Hepatocyte (in vitro differentiated cells): ENCODE data around the gene DAND5. TPM values are rescaled to one million over a fixed set of nuclear protein-coding genes. Genes with fewer than 3 reads are reported as not detected.

ENCODE experiments used
- DNase-seq: peaks from one replicate; pipeline ENCODE4 v3.0.0-alpha.2; 2016; ENCODE audit warnings: low spot score
- H2AFZ ChIP-seq: fragments of 200-600 bp; sonication (generic); 2 replicates; pipeline ENCODE4 v1.6.0; 2016; ENCODE audit warnings: antibody characterized with exemption, mild to moderate bottlenecking
- H3K27ac ChIP-seq: fragments of 200-600 bp; sonication (generic); 2 replicates; pipeline ENCODE4 v1.5.1; 2016; ENCODE audit warnings: mild to moderate bottlenecking
- H3K27me3 ChIP-seq: fragments of 200-600 bp; sonication (generic); 2 replicates; pipeline ENCODE4 v1.6.1; 2016
- H3K36me3 ChIP-seq: fragments of 200-600 bp; sonication (generic); replicated peaks from 2 replicates; pipeline ENCODE4 v1.5.1; 2016; ENCODE audit warnings: low read depth; ENCODE audit not compliant: insufficient read depth
- H3K4me1 ChIP-seq: fragments of 200-600 bp; sonication (generic); 2 replicates; pipeline ENCODE4 v1.5.1; 2016; ENCODE audit warnings: mild to moderate bottlenecking, moderate library complexity; ENCODE audit not compliant: insufficient read depth
- H3K4me2 ChIP-seq: fragments of 200-600 bp; sonication (generic); 2 replicates; pipeline ENCODE4 v1.6.0; 2016
- H3K4me3 ChIP-seq: fragments of 200-600 bp; sonication (generic); 2 replicates; pipeline ENCODE4 v1.5.1; 2016; ENCODE audit warnings: mild to moderate bottlenecking
- H3K79me2 ChIP-seq: fragments of 200-600 bp; sonication (generic); 2 replicates; pipeline ENCODE4 v1.6.0; 2017; ENCODE audit warnings: mild to moderate bottlenecking
- H3K9me2 ChIP-seq: fragments of 200-600 bp; sonication (generic); replicated peaks from 2 replicates; pipeline ENCODE4 v1.6.0; 2017; ENCODE audit warnings: mild to moderate bottlenecking; ENCODE audit not compliant: insufficient read depth
- H3K9me3 ChIP-seq: fragments of 200-600 bp; sonication (generic); 2 replicates; pipeline ENCODE4 v1.5.1; 2016; ENCODE audit warnings: low read depth, mild to moderate bottlenecking
- H4K20me1 ChIP-seq: fragments of 200-600 bp; sonication (generic); 2 replicates; pipeline ENCODE4 v1.6.0; 2016; ENCODE audit warnings: mild to moderate bottlenecking; ENCODE audit not compliant: insufficient read depth, poor library complexity, severe bottlenecking
- CTCF ChIP-seq: fragments of 200-600 bp; sonication (generic); IDR thresholded peaks from 2 replicates; pipeline ENCODE4 v1.5.1; 2016; ENCODE audit warnings: antibody characterized with exemption, mild to moderate bottlenecking; ENCODE audit not compliant: poor library complexity
- EZH2 ChIP-seq: fragments of 200-600 bp; sonication (generic); IDR thresholded peaks from 2 replicates; pipeline ENCODE4 v1.6.1; 2016; ENCODE audit warnings: antibody characterized with exemption, mild to moderate bottlenecking, borderline replicate concordance
- EZH2phosphoT487 ChIP-seq: fragments of 200-600 bp; sonication (generic); IDR thresholded peaks from one replicate; pipeline ENCODE4 v1.6.1; 2018; ENCODE audit warnings: antibody characterized with exemption, mild to moderate bottlenecking, low read depth, moderate library complexity; ENCODE audit not compliant: unreplicated experiment, severe bottlenecking
- WGBS: methylation state at CpG from one replicate; pipeline ENCODE4 v1.1.6; 2016; ENCODE audit warnings: low lambda C conversion rate; ENCODE audit errors: missing lambda C conversion rate; 5-methylcytosine and 5-hydroxymethylcytosine counted together
- polyA plus RNA-seq: library from polyadenylated mRNA; unstranded; fragments of >200 nt; fragmentation: Nextera tagmentation; extraction: Ambion mirVana; gene quantifications from 2 replicates; pipeline ENCODE4 v1.2.1, GENCODE V29; 2016
- total RNA-seq: library from RNA; depleted of rRNA; stranded (reverse); fragments of >200 nt; gene quantifications from 2 replicates; pipeline ENCODE4 v1.2.3, GENCODE V29; 2014

Gene DAND5
- total and polyA plus RNA-seq, 2 experiments from 2014 or later: 0.17 TPM; not detected in 1

- H3K9me3 ChIP-seq: no peaks in the 10 kb centered on the region
- DNase-seq: no peak
- peaks cover 59% of the 10 kb centered on the region for H3K27me3 ChIP-seq
- H3K27ac ChIP-seq: no peak overlapping the region
- no peak overlapping the region for H3K4me2 ChIP-seq
- peaks cover 26% of the 10 kb centered on the region for H4K20me1 ChIP-seq
- peaks cover 4% of the 10 kb centered on the region for H3K4me1 ChIP-seq
- H3K4me3 ChIP-seq: no peak overlapping the region
- TF ChIP-seq EZH2phosphoT487: no peak
- no peak for TF ChIP-seq EZH2
- TF ChIP-seq CTCF: no peak
- H3K9me2 ChIP-seq: no peaks in the 10 kb centered on the region
- no peaks in the 10 kb centered on the region for H3K36me3 ChIP-seq
- H3K79me2 ChIP-seq: peaks cover 9% of the 10 kb centered on the region
- H2AFZ ChIP-seq: no peak overlapping the region
- 83% methylated on average over 7 of the region's 7 CpGs for WGBS
These were observed 34.9 kb downstream of the DAND5 start for GRCh38 chr19:13004273-13004672.

GRCh38 chr19:13005253-13005652 lies 35.9 kb downstream of the DAND5 start:
- no peaks in the 10 kb centered on the region for H3K9me3 ChIP-seq
- no peak for DNase-seq
- no peaks in the 10 kb centered on the region for H3K9me2 ChIP-seq
- peaks cover 36% of the 10 kb centered on the region for H4K20me1 ChIP-seq
- H3K79me2 ChIP-seq: peaks cover 6% of the 10 kb centered on the region
- WGBS: 80% methylated on average over 4 of the region's 4 CpGs
- H3K27ac ChIP-seq: no peak overlapping the region
- peaks cover 61% of the 10 kb centered on the region for H3K27me3 ChIP-seq
- no peaks in the 10 kb centered on the region for H3K36me3 ChIP-seq
- TF ChIP-seq CTCF (no peak), EZH2 (no peak), EZH2phosphoT487 (no peak)
- H3K4me1 ChIP-seq: peaks cover 4% of the 10 kb centered on the region
- H2AFZ ChIP-seq: no peak overlapping the region
- no peak overlapping the region for H3K4me3 ChIP-seq
- H3K4me2 ChIP-seq: no peak overlapping the region

GRCh38 chr19:13005861-13006370 lies 36.5 kb downstream of the DAND5 start:
- peaks cover 9% of the 10 kb centered on the region for H3K79me2 ChIP-seq
- no peaks in the 10 kb centered on the region for H3K9me2 ChIP-seq
- H3K4me3 ChIP-seq: no peak overlapping the region
- 62% methylated on average over 12 of the region's 12 CpGs for WGBS
- no peak for TF ChIP-seq EZH2
- TF ChIP-seq EZH2phosphoT487: no peak
- no peak for TF ChIP-seq CTCF
- H2AFZ ChIP-seq: no peak overlapping the region
- no peak overlapping the region for H3K4me2 ChIP-seq
- H3K36me3 ChIP-seq: no peaks in the 10 kb centered on the region
- H3K9me3 ChIP-seq: no peaks in the 10 kb centered on the region
- no peak overlapping the region for H3K27ac ChIP-seq
- peaks cover 43% of the 10 kb centered on the region for H4K20me1 ChIP-seq
- H3K27me3 ChIP-seq: peaks cover 68% of the 10 kb centered on the region
- peaks cover 4% of the 10 kb centered on the region for H3K4me1 ChIP-seq
- DNase-seq: no peak
